Measurements from ENCODE around the gene CDK15.

Gene CDK15

DNA sequence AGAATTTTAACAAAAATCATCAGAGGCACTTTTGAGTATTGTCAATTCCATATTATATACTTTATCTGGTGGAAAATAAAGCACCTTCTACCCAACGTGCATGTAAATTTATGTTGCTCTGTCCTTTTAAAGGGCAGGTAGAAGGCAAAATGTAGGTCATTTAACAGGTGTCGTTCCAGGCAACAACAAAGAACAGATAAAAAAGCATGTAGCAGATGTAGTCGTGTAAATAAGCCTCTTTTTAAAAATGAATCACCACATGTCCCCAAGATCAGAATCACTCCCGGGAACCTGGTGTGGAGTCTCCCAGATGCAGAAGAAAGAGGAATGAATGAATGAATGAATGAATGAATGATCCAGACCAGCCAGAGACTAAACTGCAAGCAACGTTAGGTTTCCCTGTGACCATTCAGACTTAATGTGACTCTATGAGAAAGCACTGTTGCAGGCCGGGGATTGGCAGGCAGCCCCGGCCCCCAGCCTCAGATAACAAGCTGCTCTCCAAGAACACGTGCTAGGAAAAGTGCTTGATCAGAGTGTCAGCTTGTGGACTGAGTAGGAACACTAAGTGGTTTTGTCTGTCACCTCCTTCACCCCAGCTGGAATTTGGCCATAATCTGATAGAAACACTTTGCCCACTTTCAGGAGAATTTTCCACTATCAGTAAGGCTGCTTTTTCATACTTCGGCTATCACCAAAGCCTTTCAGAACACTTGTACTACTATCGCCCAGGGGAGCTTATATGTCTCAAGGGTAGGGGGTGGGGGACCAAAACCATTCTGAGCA, 100.6 kb downstream of the CDK15 start:
- H3K4me2 ChIP-seq (ENCODE audit: low read depth, low read length, poor library complexity, severe bottlenecking): no peak overlapping the region
- no peaks in the 10 kb centered on the region for H3K27me3 ChIP-seq (ENCODE audit: low read length)
- H3K27ac ChIP-seq (ENCODE audit: low read depth, low read length): no peak overlapping the region
- H3K4me3 ChIP-seq (ENCODE audit: insufficient read depth, low read length, poor library complexity, severe bottlenecking): no peak overlapping the region
- H3K9ac ChIP-seq (ENCODE audit: low read length): no peak overlapping the region
- H3K9me2 ChIP-seq (replicated peaks; ENCODE audit: insufficient read depth, low read length): no peaks in the 10 kb centered on the region
- H3F3A ChIP-seq (ENCODE audit: insufficient read depth): no peaks in the 10 kb centered on the region
- no peaks in the 10 kb centered on the region for H3K36me3 ChIP-seq (ENCODE audit: low read length)
- H2AFZ ChIP-seq (ENCODE audit: low read depth, low read length, severe bottlenecking): no peak overlapping the region
- no peaks in the 10 kb centered on the region for H4K20me1 ChIP-seq (ENCODE audit: low read depth, low read length)
- H3K79me2 ChIP-seq (ENCODE audit: insufficient read depth, low read length): no peaks in the 10 kb centered on the region
- no peaks in the 10 kb centered on the region for H3K9me3 ChIP-seq (ENCODE audit: insufficient read depth, low read length)
- TF ChIP-seq EZH2phosphoT487 (conservative IDR thresholded peaks at IDR 0.05; ENCODE audit: low read length): no peak
- TF ChIP-seq, protein P1, sequence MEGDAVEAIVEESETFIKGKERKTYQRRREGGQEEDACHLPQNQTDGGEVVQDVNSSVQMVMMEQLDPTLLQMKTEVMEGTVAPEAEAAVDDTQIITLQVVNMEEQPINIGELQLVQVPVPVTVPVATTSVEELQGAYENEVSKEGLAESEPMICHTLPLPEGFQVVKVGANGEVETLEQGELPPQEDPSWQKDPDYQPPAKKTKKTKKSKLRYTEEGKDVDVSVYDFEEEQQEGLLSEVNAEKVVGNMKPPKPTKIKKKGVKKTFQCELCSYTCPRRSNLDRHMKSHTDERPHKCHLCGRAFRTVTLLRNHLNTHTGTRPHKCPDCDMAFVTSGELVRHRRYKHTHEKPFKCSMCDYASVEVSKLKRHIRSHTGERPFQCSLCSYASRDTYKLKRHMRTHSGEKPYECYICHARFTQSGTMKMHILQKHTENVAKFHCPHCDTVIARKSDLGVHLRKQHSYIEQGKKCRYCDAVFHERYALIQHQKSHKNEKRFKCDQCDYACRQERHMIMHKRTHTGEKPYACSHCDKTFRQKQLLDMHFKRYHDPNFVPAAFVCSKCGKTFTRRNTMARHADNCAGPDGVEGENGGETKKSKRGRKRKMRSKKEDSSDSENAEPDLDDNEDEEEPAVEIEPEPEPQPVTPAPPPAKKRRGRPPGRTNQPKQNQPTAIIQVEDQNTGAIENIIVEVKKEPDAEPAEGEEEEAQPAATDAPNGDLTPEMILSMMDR (IDR thresholded peaks at IDR 0.05; ENCODE audit: insufficient read depth, low read length, poor library complexity, severe bottlenecking): no peak

DNA sequence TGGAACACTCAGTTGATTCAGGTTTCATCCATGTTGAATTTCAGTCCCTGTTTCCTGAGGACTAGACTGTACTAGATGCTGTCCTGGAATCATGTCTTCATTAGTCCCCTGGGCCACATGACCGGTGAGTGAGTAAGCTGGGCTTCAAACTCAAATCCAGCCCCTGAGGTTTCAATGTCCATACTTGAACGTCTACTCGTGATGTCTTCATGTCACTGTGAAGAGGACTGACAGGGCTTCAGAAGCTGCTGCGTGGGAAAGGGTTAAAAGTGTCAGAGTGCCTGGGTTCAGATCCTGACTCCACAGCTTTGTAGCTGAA, 101.2 kb downstream of the CDK15 start:
- no peaks in the 10 kb centered on the region for H4K20me1 ChIP-seq (ENCODE audit: low read depth, low read length)
- H3K9me2 ChIP-seq (replicated peaks; ENCODE audit: insufficient read depth, low read length): no peaks in the 10 kb centered on the region
- no peaks in the 10 kb centered on the region for H3K9me3 ChIP-seq (ENCODE audit: insufficient read depth, low read length)
- no peak overlapping the region for H3K4me2 ChIP-seq (ENCODE audit: low read depth, low read length, poor library complexity, severe bottlenecking)
- no peaks in the 10 kb centered on the region for H3K36me3 ChIP-seq (ENCODE audit: low read length)
- no peak overlapping the region for H2AFZ ChIP-seq (ENCODE audit: low read depth, low read length, severe bottlenecking)
- no peaks in the 10 kb centered on the region for H3F3A ChIP-seq (ENCODE audit: insufficient read depth)
- H3K27me3 ChIP-seq (ENCODE audit: low read length): no peaks in the 10 kb centered on the region
- H3K79me2 ChIP-seq (ENCODE audit: insufficient read depth, low read length): no peaks in the 10 kb centered on the region
- no peak overlapping the region for H3K4me3 ChIP-seq (ENCODE audit: insufficient read depth, low read length, poor library complexity, severe bottlenecking)
- no peak overlapping the region for H3K27ac ChIP-seq (ENCODE audit: low read depth, low read length)
- TF ChIP-seq, protein P1 (IDR thresholded peaks at IDR 0.05; ENCODE audit: insufficient read depth, low read length, poor library complexity, severe bottlenecking): no peak
- no peak for TF ChIP-seq EZH2phosphoT487 (conservative IDR thresholded peaks at IDR 0.05; ENCODE audit: low read length)
- no peak overlapping the region for H3K9ac ChIP-seq (ENCODE audit: low read length)

DNA sequence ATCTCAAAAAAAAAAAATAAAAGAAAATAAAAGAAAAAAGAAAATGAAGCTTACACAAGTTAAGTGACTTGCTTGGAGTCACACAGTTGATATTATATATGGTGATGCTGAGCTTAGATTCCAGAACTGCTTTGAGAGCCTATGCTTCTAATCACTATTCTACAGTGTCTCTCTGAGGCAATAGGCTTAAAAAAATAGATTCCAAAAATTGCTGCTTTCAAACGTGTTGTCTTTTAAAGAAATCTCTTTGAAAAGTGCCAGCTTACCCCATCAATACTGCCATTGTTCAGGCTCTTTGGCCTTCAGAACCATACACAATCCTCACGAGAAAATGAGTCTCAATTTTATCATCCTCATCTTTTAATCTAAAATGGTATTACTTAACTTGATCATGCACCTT, 102.6 kb downstream of the CDK15 start:
- Histone ChIP-seq H3K9ac (ENCODE audit: low read length) (no peak overlapping the region), H3K36me3 (ENCODE audit: low read length) (no peaks in the 10 kb centered on the region), H3K4me3 (ENCODE audit: insufficient read depth, low read length, poor library complexity, severe bottlenecking) (no peak overlapping the region), H3K27me3 (ENCODE audit: low read length) (no peaks in the 10 kb centered on the region), H2AFZ (ENCODE audit: low read depth, low read length, severe bottlenecking) (no peak overlapping the region), H3F3A (ENCODE audit: insufficient read depth) (no peaks in the 10 kb centered on the region), H3K9me3 (ENCODE audit: insufficient read depth, low read length) (no peaks in the 10 kb centered on the region), H3K79me2 (ENCODE audit: insufficient read depth, low read length) (no peaks in the 10 kb centered on the region), H3K9me2 (replicated peaks; ENCODE audit: insufficient read depth, low read length) (no peaks in the 10 kb centered on the region), H4K20me1 (ENCODE audit: low read depth, low read length) (no peaks in the 10 kb centered on the region), H3K4me2 (ENCODE audit: low read depth, low read length, poor library complexity, severe bottlenecking) (no peak overlapping the region), H3K27ac (ENCODE audit: low read depth, low read length) (no peak overlapping the region)
- no peak for TF ChIP-seq EZH2phosphoT487 (conservative IDR thresholded peaks at IDR 0.05; ENCODE audit: low read length)
- TF ChIP-seq, protein P1 (IDR thresholded peaks at IDR 0.05; ENCODE audit: insufficient read depth, low read length, poor library complexity, severe bottlenecking): no peak

Measured in SU-DHL-6 (cell line).